SK-N-SH (cell line): Measurements from ENCODE around the gene MYO1E. TPM values are rescaled to one million over a fixed set of nuclear protein-coding genes. Genes with fewer than 3 reads are reported as not detected.

Experiments
- CTCF ChIA-PET: fragments of 300-600, 350-600 bp; formaldehyde crosslinking; extraction: SDS; loops from one replicate; lab custom pipeline; 2021; lab: Yijun Ruan, JAX
- POLR2A ChIA-PET: fragments of 350-600 bp; sonication (Branson Sonifier 250); formaldehyde crosslinking; extraction: SDS; loops from one replicate; lab custom pipeline; 2020; ENCODE audit warnings: antibody characterized with exemption, inconsistent platforms; lab: Yijun Ruan, JAX
- DNase-seq: peaks from one replicate; pipeline ENCODE4 v3.0.0; 2012
- H2AFZ ChIP-seq: fragments of 200-600 bp; sonication (generic); 2 replicates; pipeline ENCODE4 v1.8.1; 2016; ENCODE audit warnings: antibody characterized with exemption, mild to moderate bottlenecking, low read depth
- H3F3A ChIP-seq: fragments of 200-600 bp; sonication (generic); replicated peaks from 2 replicates; pipeline ENCODE3; 2016; ENCODE audit warnings: antibody characterized with exemption, mild to moderate bottlenecking; ENCODE audit not compliant: insufficient read depth
- H3K27ac ChIP-seq, 2 experiments: fragments of 200-500 bp in 1 of 2; fragments of 200-600 bp in 1 of 2; sonication (Bioruptor generic) in 1 of 2; sonication (generic), shearing (Covaris generic) in 1 of 2; 2 replicates each; pipeline versions ENCODE4 v1.5.1 to v1.6.1; 2014 to 2016; ENCODE audit warnings: low read depth in 2 of 2, inconsistent platforms in 1 of 2, low read length in 1 of 2, mild to moderate bottlenecking in 1 of 2, mixed read lengths in 1 of 2
- H3K27me3 ChIP-seq: fragments of 200-600 bp; sonication (generic), shearing (Covaris generic); 2 replicates; pipeline ENCODE4 v1.6.1; 2016; ENCODE audit warnings: mixed run types; ENCODE audit not compliant: insufficient read depth
- H3K36me3 ChIP-seq, 2 experiments: fragments of 200-500 bp in 1 of 2; fragments of 200-600 bp in 1 of 2; sonication (Bioruptor generic) in 1 of 2; sonication (generic) in 1 of 2; replicated peaks in 1 of 2; 2 replicates each; pipeline versions ENCODE3 to v1.5.1; 2014 to 2016; ENCODE audit warnings: low read length in 1 of 2, mild to moderate bottlenecking in 1 of 2; ENCODE audit not compliant: insufficient read depth in 2 of 2, control insufficient read depth in 1 of 2
- H3K4me1 ChIP-seq, 2 experiments: fragments of 200-500 bp in 1 of 2; fragments of 200-600 bp in 1 of 2; sonication (Bioruptor generic) in 1 of 2; sonication (generic), shearing (Covaris generic) in 1 of 2; 2 replicates each; pipeline versions ENCODE4 v1.5.1 to v1.6.1; 2014 to 2016; ENCODE audit warnings: low read depth in 1 of 2, low read length in 1 of 2, mixed run types in 1 of 2; ENCODE audit not compliant: insufficient read depth in 2 of 2, control insufficient read depth in 1 of 2
- H3K4me2 ChIP-seq: fragments of 200-600 bp; sonication (generic), shearing (Covaris generic); 2 replicates; pipeline ENCODE4 v1.6.1; 2017; ENCODE audit warnings: mixed run types
- H3K4me3 ChIP-seq, 2 experiments: fragments of 200-500 bp in 1 of 2; fragments of 200-600 bp in 1 of 2; sonication (Bioruptor generic) in 1 of 2; sonication (generic), shearing (Covaris generic) in 1 of 2; 2 replicates each; pipeline versions ENCODE4 v1.5.1 to v1.8.1; 2014 to 2016; ENCODE audit warnings: low read depth in 2 of 2, inconsistent platforms in 1 of 2, low read length in 1 of 2, mild to moderate bottlenecking in 1 of 2, mixed read lengths in 1 of 2, moderate library complexity in 1 of 2
- H3K79me2 ChIP-seq: fragments of 200-600 bp; sonication (generic); 2 replicates; pipeline ENCODE4 v1.8.1; 2017; ENCODE audit warnings: mild to moderate bottlenecking; ENCODE audit not compliant: insufficient read depth
- H3K9ac ChIP-seq: fragments of 200-600 bp; sonication (generic); 2 replicates; pipeline ENCODE4 v1.6.1; 2017; ENCODE audit warnings: mixed run types
- H3K9me2 ChIP-seq: fragments of 200-600 bp; sonication (generic); 2 replicates; pipeline ENCODE4 v1.6.1; 2017; ENCODE audit warnings: mixed run types
- H3K9me3 ChIP-seq: fragments of 200-600 bp; sonication (generic); 2 replicates; pipeline ENCODE4 v1.6.1; 2017; ENCODE audit warnings: mixed run types, mild to moderate bottlenecking, moderate library complexity
- H4K20me1 ChIP-seq: fragments of 200-600 bp; sonication (generic); 2 replicates; pipeline ENCODE4 v1.6.1; 2017; ENCODE audit warnings: mild to moderate bottlenecking, mixed run types; ENCODE audit not compliant: insufficient read depth
- CHD2 ChIP-seq: fragments of 150-350 bp; IDR thresholded peaks from 2 replicates; pipeline ENCODE4 v1.6.1; 2018; ENCODE audit warnings: low read length; ENCODE audit not compliant: partially characterized antibody
- EZH2phosphoT487 ChIP-seq: fragments of 200-600 bp; sonication (generic); IDR thresholded peaks from 2 replicates; pipeline ENCODE4 v1.6.1; 2017; ENCODE audit warnings: low read depth, mixed run types, mild to moderate bottlenecking, antibody characterized with exemption, moderate library complexity, borderline replicate concordance
- GATA2 ChIP-seq: sonication (generic); formaldehyde crosslinking; IDR thresholded peaks from 2 replicates; pipeline ENCODE4 v1.5.0; 2020; ENCODE audit warnings: mild to moderate bottlenecking, missing genetic modification reagents
- POLR2AphosphoS5 ChIP-seq: IDR thresholded peaks from 2 replicates; pipeline ENCODE4 v1.6.1; 2012; ENCODE audit warnings: low read depth, low read length
- RXRA ChIP-seq: IDR thresholded peaks from 2 replicates; pipeline ENCODE4 v1.4.0; 2012; ENCODE audit warnings: low read depth, mild to moderate bottlenecking, borderline replicate concordance
- USF2 ChIP-seq: fragments of 150-350 bp; IDR thresholded peaks from 2 replicates; pipeline ENCODE4 v1.6.1; 2017; ENCODE audit warnings: antibody characterized with exemption, low read length, low read depth, borderline replicate concordance
- ZBTB33 ChIP-seq: IDR thresholded peaks from 2 replicates; pipeline ENCODE4 v1.4.0; 2012; ENCODE audit warnings: low read depth, borderline replicate concordance
- WGBS: methylation state at CpG from one replicate; pipeline ENCODE4 v1.1.6; 2017; ENCODE audit warnings: low lambda C conversion rate; 5-methylcytosine and 5-hydroxymethylcytosine counted together
- polyA plus RNA-seq, 3 experiments: library from polyadenylated mRNA; depleted of rRNA; stranded (reverse); fragments of >200 nt; gene quantifications; 2 replicates each; pipeline ENCODE4 v1.2.3, GENCODE V29; 2012

Gene MYO1E
- polyA plus RNA-seq, 1 of the 3 experiments (the other 2 are of a cell fraction) = 9.7 TPM

GRCh38 chr15:59352683-59353082 is 20.0 kb downstream of the MYO1E start (continued):
- TF ChIP-seq ZBTB33 = no peak
- no peak for TF ChIP-seq GATA2
- no peak for TF ChIP-seq USF2
- TF ChIP-seq, all 33 proteins: peak for 0

- H3K79me2 ChIP-seq = peaks cover 71% of the 10 kb centered on the region
- H3K4me1 ChIP-seq = peaks cover 5 to 8% of the 10 kb centered on the region in 2 experiments; a peak in 3 of 4 replicates
- no peak overlapping the region for H2AFZ ChIP-seq
- no peak overlapping the region for H3K27ac ChIP-seq
- H3K9me2 ChIP-seq = no peaks in the 10 kb centered on the region
- peaks cover 20% of the 10 kb centered on the region for H3F3A ChIP-seq
- no peak for TF ChIP-seq USF2
- no peaks in the 10 kb centered on the region for H4K20me1 ChIP-seq
- WGBS = 90% methylated on average over 9 of the region's 9 CpGs
- CTCF ChIA-PET = no interaction called here
- H3K27me3 ChIP-seq = no peaks in the 10 kb centered on the region
- no peak for DNase-seq
- H3K9ac ChIP-seq = no peak overlapping the region
- H3K36me3 ChIP-seq = no peaks in the 10 kb centered on the region
- no peak overlapping the region for H3K4me3 ChIP-seq
- no peak overlapping the region for H3K4me2 ChIP-seq
- POLR2A ChIA-PET = no interaction called here
- no peaks in the 10 kb centered on the region for H3K9me3 ChIP-seq
Observed at GRCh38 chr15:59352189-59352588, 20.5 kb downstream of the MYO1E start.

GRCh38 chr15:59350421-59350732 is 22.3 kb downstream of the MYO1E start:
- no peaks in the 10 kb centered on the region for H3K9me3 ChIP-seq
- no peaks in the 10 kb centered on the region for H3K9me2 ChIP-seq
- H3K9ac ChIP-seq = peak overlapping the region; percentile 43; the same call in 1 of the 2 replicates
- TF ChIP-seq POLR2AphosphoS5 (no peak), ZBTB33 (no peak), CHD2 (no peak), RXRA (no peak), EZH2phosphoT487 (no peak)
- TF ChIP-seq, all 33 proteins: peak for 0
- Histone ChIP-seq H4K20me1 (no peaks in the 10 kb centered on the region), H3K36me3 (no peaks in the 10 kb centered on the region), H3K27ac (peak overlapping the region; percentile 64 to 84; a peak in 3 of 4 replicates), H3K4me1 (peaks cover 5 to 8% of the 10 kb centered on the region in 2 experiments; a peak in 3 of 4 replicates), H3K4me2 (peak overlapping the region; percentile 27), H3K79me2 (peaks cover 62% of the 10 kb centered on the region), H2AFZ (peak overlapping the region; percentile 30; the same call in 1 of the 2 replicates), H3K27me3 (no peaks in the 10 kb centered on the region), H3F3A (peaks cover 20% of the 10 kb centered on the region), H3K4me3 (no peak overlapping the region)
- POLR2A ChIA-PET = no interaction called here
- CTCF ChIA-PET = interaction anchor here (1.3 kb wide), 1 partner anchor 10 kb away, joined by 4 read pairs; no protein-coding TSS in a partner anchor
- no peak for DNase-seq
- 45% methylated on average over 1 of the region's 1 CpG for WGBS
